Keratinocyte (primary cell): ENCODE data around the gene CLDN5. TPM values are rescaled to one million over a fixed set of nuclear protein-coding genes. Genes with fewer than 3 reads are reported as not detected.

Experiments used
- DNase-seq: peaks from one replicate; pipeline ENCODE4 v3.0.0-alpha.2; 2011; ENCODE audit warnings: low read depth, missing footprints, low spot score
- FAIRE-seq: peaks from 2 replicates; lab custom pipeline; 2011; peaks lifted over from hg19 to GRCh38; lab: Jason Lieb, UNC
- H2AFZ ChIP-seq: 2 replicates; pipeline ENCODE4 v1.6.0; 2012; ENCODE audit warnings: low read length, control low read depth, inconsistent platforms; ENCODE audit not compliant: control insufficient read depth
- H3K27ac ChIP-seq: 2 replicates; pipeline ENCODE4 v1.5.1; 2011; ENCODE audit warnings: low read length; ENCODE audit not compliant: control insufficient read depth, insufficient read depth
- H3K27me3 ChIP-seq: 3 replicates; pipeline ENCODE4 v1.6.0; 2011; ENCODE audit warnings: low read length; ENCODE audit not compliant: control insufficient read depth, insufficient read depth; ENCODE audit errors: extremely low read depth
- H3K36me3 ChIP-seq, 2 experiments: 2 replicates in 1 of 2; 3 replicates in 1 of 2; pipeline ENCODE4 v1.5.1; 2011; ENCODE audit warnings: low read length in 2 of 2, mild to moderate bottlenecking in 1 of 2; ENCODE audit not compliant: control insufficient read depth in 2 of 2, insufficient read depth in 2 of 2; ENCODE audit errors: extremely low read depth in 1 of 2
- H3K4me1 ChIP-seq: 3 replicates; pipeline ENCODE4 v1.5.1; 2011; ENCODE audit warnings: low read length; ENCODE audit not compliant: control insufficient read depth, insufficient read depth; ENCODE audit errors: extremely low read depth
- H3K4me2 ChIP-seq: 3 replicates; pipeline ENCODE4 v1.6.0; 2011; ENCODE audit warnings: low read depth, low read length; ENCODE audit not compliant: control insufficient read depth, insufficient read depth; ENCODE audit errors: extremely low read depth
- H3K4me3 ChIP-seq, 3 experiments: fragments of 200-600 bp in 1 of 3; sonication (generic) in 1 of 3; 2 replicates in 2 of 3; 3 replicates in 1 of 3; pipeline ENCODE4 v1.5.1; 2011 to 2016; ENCODE audit warnings: low read length in 3 of 3, mild to moderate bottlenecking in 3 of 3, control low read depth in 2 of 3, inconsistent platforms in 1 of 3, low read depth in 1 of 3, mixed read lengths in 1 of 3, mixed run types in 1 of 3, moderate library complexity in 1 of 3; ENCODE audit not compliant: control insufficient read depth in 2 of 3, insufficient read depth in 2 of 3; ENCODE audit errors: extremely low read depth in 1 of 3
- H3K79me2 ChIP-seq: 2 replicates; pipeline ENCODE4 v1.6.0; 2012; ENCODE audit warnings: low read length; ENCODE audit not compliant: control insufficient read depth, insufficient read depth
- H3K9ac ChIP-seq: 3 replicates; pipeline ENCODE4 v1.6.0; 2011; ENCODE audit warnings: low read length; ENCODE audit not compliant: control insufficient read depth, insufficient read depth; ENCODE audit errors: extremely low read depth
- H3K9me1 ChIP-seq: 3 replicates; pipeline ENCODE4 v1.6.0; 2011; ENCODE audit warnings: low read length; ENCODE audit not compliant: control insufficient read depth, insufficient read depth; ENCODE audit errors: extremely low read depth
- H3K9me3 ChIP-seq: 2 replicates; pipeline ENCODE4 v1.5.1; 2012; ENCODE audit warnings: low read depth, low read length; ENCODE audit not compliant: control insufficient read depth
- H4K20me1 ChIP-seq: 3 replicates; pipeline ENCODE4 v1.6.0; 2011; ENCODE audit warnings: low read length; ENCODE audit not compliant: control insufficient read depth, insufficient read depth; ENCODE audit errors: extremely low read depth
- CTCF ChIP-seq, 3 experiments: IDR thresholded peaks in 1 of 3; conservative IDR thresholded peaks in 1 of 3; optimal IDR thresholded peaks in 1 of 3; 2 replicates in 2 of 3; 3 replicates in 1 of 3; pipeline versions ENCODE3 to v1.5.1; 2011; ENCODE audit warnings: low read length in 3 of 3, mild to moderate bottlenecking in 3 of 3, moderate library complexity in 2 of 3, control low read depth in 1 of 3, inconsistent platforms in 1 of 3; ENCODE audit not compliant: insufficient read depth in 2 of 3; ENCODE audit errors: extremely low read depth in 1 of 3
- EZH2 ChIP-seq: IDR thresholded peaks from one replicate; pipeline ENCODE4 v1.6.1; 2012; ENCODE audit warnings: inconsistent platforms, mild to moderate bottlenecking, low read length, moderate library complexity
- dilution Hi-C: fragments of 300-500 bp; cut with MboI; formaldehyde crosslinking; loops from one replicate; pipeline ENCODE4 v1.7.0; 2020; ENCODE audit warnings: low sequenced_read_pairs; ENCODE audit not compliant: extremely low pct_ligation_motif_present
- polyA plus RNA-seq, 5 experiments: library from polyadenylated mRNA; depleted of rRNA in 3 of 5; stranded (reverse) in 3 of 5; stranded (forward) in 1 of 5; unstranded in 1 of 5; fragments of >200 nt; gene quantifications; 1 replicate in 1 of 5; 2 replicates in 3 of 5; 3 replicates in 1 of 5; pipeline versions ENCODE4 v1.2.1 to v1.2.3, GENCODE V29; 2011 to 2012; ENCODE audit warnings: missing spikeins in 2 of 5, low read depth in 1 of 5, low replicate concordance in 1 of 5

CLDN5 gene
- polyA plus RNA-seq, 1 donor (not counting 4 experiments of a cell fraction or from before 2014, with no cell fraction given): not detected

GRCh38 chr22:19476023-19476422 is 48.2 kb downstream of the CLDN5 start:
- peak overlapping the region in 2 of 3 experiments; percentile 0 to 19 for H3K4me3 ChIP-seq
- H2AFZ ChIP-seq: no peak overlapping the region
- no peak for DNase-seq
- H3K79me2 ChIP-seq: peaks cover 63% of the 10 kb centered on the region
- H3K27me3 ChIP-seq: no peaks in the 10 kb centered on the region
- H3K9me1 ChIP-seq: peaks cover 2% of the 10 kb centered on the region
- H4K20me1 ChIP-seq: peaks cover 6% of the 10 kb centered on the region
- H3K9me3 ChIP-seq: no peaks in the 10 kb centered on the region
- FAIRE-seq: no peak
- dilution Hi-C loops: no loop called here
- TF ChIP-seq CTCF (optimal IDR thresholded peaks at IDR 0.05 in 1 of 3, IDR thresholded peaks at IDR 0.05 in 1 of 3, conservative IDR thresholded peaks at IDR 0.05 in 1 of 3; ENCODE audit: extremely low read depth in 1 of 3, insufficient read depth in 2 of 3, low read length in 3 of 3) (no peak), EZH2 (no peak)
- peaks cover 35% of the 10 kb centered on the region for H3K4me1 ChIP-seq
- H3K36me3 ChIP-seq: peaks cover 22 to 24% of the 10 kb centered on the region in 2 experiments
- peak overlapping the region; percentile 8 for H3K27ac ChIP-seq
- H3K4me2 ChIP-seq: peak overlapping the region; percentile 52
- H3K9ac ChIP-seq: no peak overlapping the region

GRCh38 chr22:19473578-19473977 is 50.6 kb downstream of the CLDN5 start:
- no peak overlapping the region for H3K27ac ChIP-seq
- peaks cover 51% of the 10 kb centered on the region for H3K79me2 ChIP-seq

More at GRCh38 chr22:19473578-19473977, 50.6 kb downstream of the CLDN5 start:
- Histone ChIP-seq H3K4me1 (peaks cover 25% of the 10 kb centered on the region), H4K20me1 (peaks cover 6% of the 10 kb centered on the region), H3K9me3 (no peaks in the 10 kb centered on the region), H3K36me3 (peaks cover 39 to 41% of the 10 kb centered on the region in 2 experiments), H2AFZ (no peak overlapping the region), H3K9ac (no peak overlapping the region), H3K4me2 (no peak overlapping the region), H3K4me3 (no peak overlapping the region), H3K27me3 (no peaks in the 10 kb centered on the region), H3K9me1 (peaks cover 2% of the 10 kb centered on the region)
- peak; percentile 14 to 35 (median 25) for TF ChIP-seq CTCF (optimal IDR thresholded peaks at IDR 0.05 in 1 of 3, IDR thresholded peaks at IDR 0.05 in 1 of 3, conservative IDR thresholded peaks at IDR 0.05 in 1 of 3; ENCODE audit: extremely low read depth in 1 of 3, insufficient read depth in 2 of 3, low read length in 3 of 3)
- no peak for TF ChIP-seq EZH2
- FAIRE-seq: no peak
- no peak for DNase-seq
- dilution Hi-C loops: no loop called here

Other genes with a start within 250 kb of the CLDN5 start
- 11.2 to 19.4 TPM (median 12.4 TPM) in 3 replicates for gene CLTCL1, start 232.7 kb downstream of the CLDN5 start, polyA plus RNA-seq
- gene HIRA, start 92.7 kb downstream of the CLDN5 start, polyA plus RNA-seq: 16.1 to 25.5 TPM (median 16.7 TPM) in 3 replicates
- gene MRPL40, start 91.9 kb downstream of the CLDN5 start, polyA plus RNA-seq: 37.7 to 48.8 TPM (median 46.3 TPM) in 3 replicates
- gene C22orf39, start 76.7 kb downstream of the CLDN5 start, polyA plus RNA-seq: 9.1 to 13.8 TPM (median 12.3 TPM) in 3 replicates
- 145 to 156 TPM (median 150 TPM) in 3 replicates for gene UFD1, start 45.2 kb downstream of the CLDN5 start, polyA plus RNA-seq
- 5.2 to 22.7 TPM (median 14.3 TPM) in 3 replicates for gene CDC45, start 44.5 kb downstream of the CLDN5 start, polyA plus RNA-seq
- 2.2 to 4.9 TPM (median 4.2 TPM) in 3 replicates for gene SEPTIN5, start 190.1 kb upstream of the CLDN5 start, polyA plus RNA-seq
- gene GP1BB, start 199.1 kb upstream of the CLDN5 start, polyA plus RNA-seq: 0.05 to 0.23 TPM in 2 of 3 replicates, not detected in the other
- 0.10 TPM in 1 of 3 replicates, not detected in the others for gene TBX1, start 236.4 kb upstream of the CLDN5 start, polyA plus RNA-seq